ENCODE measurements around the gene TCF25.
A peak's percentile ranks its signal among the peaks of the same experiment; 100 is the strongest.

TCF25 gene

DNA sequence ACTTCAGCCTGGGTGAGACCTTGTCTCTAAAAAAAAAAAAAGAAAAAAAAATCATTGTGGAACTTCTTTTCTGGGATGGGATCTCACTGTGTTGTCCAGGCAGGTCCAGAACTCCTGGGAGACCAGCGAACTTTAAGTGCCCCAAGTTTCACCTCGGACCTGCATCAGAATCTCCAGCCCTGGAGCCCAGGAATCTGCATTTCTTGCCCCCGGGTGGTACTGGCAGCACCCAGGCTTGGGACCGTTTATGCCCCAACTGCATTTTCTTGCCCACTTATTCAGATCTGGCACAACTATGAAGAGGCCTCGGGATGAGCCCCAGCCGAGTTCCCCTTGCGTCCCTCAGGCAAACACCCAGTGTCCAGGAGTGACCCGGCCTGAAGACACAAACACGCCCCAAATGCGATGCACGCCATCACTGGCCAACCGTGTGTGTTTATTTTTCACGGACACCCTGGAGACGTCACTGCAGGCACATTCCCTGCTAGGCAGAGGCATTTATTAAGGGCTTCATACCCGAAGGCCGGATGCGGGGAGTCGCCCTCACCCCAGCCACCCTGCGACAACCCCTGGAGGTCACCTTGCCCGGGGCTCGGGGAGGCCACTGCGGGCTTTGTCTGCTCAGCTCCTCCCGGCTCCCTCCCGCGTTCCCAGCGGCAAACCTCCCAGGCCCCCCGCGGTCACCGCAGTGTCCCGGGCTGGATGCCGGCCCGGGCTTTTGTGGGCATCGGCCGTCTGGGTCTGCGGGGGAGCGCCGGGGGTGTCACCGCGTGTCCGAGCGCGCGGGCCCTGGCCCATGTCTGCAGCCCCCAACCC, 45.8 kb upstream of the TCF25 start (continued):
- TF ChIP-seq, protein P1, sequence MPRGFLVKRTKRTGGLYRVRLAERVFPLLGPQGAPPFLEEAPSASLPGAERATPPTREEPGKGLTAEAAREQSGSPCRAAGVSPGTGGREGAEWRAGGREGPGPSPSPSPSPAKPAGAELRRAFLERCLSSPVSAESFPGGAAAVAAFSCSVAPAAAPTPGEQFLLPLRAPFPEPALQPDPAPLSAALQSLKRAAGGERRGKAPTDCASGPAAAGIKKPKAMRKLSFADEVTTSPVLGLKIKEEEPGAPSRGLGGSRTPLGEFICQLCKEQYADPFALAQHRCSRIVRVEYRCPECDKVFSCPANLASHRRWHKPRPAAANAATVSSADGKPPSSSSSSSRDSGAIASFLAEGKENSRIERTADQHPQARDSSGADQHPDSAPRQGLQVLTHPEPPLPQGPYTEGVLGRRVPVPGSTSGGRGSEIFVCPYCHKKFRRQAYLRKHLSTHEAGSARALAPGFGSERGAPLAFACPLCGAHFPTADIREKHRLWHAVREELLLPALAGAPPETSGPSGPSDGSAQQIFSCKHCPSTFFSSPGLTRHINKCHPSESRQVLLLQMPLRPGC (tag by site-specific recombination; IDR thresholded peaks at IDR 0.05), result no peak
- TF ChIP-seq, protein P2, sequence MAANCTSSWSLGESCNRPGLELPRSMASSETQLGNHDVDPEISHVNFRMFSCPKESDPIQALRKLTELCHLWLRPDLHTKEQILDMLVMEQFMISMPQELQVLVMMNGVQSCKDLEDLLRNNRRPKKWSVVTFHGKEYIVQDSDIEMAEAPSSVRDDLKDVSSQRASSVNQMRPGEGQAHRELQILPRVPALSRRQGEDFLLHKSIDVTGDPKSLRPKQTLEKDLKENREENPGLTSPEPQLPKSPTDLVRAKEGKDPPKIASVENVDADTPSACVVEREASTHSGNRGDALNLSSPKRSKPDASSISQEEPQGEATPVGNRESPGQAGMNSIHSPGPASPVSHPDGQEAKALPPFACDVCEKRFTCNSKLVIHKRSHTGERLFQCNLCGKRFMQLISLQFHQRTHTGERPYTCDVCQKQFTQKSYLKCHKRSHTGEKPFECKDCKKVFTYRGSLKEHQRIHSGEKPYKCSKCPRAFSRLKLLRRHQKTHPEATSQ (tag by site-specific recombination; IDR thresholded peaks at IDR 0.05), result no peak
- TF ChIP-seq, protein P3, sequence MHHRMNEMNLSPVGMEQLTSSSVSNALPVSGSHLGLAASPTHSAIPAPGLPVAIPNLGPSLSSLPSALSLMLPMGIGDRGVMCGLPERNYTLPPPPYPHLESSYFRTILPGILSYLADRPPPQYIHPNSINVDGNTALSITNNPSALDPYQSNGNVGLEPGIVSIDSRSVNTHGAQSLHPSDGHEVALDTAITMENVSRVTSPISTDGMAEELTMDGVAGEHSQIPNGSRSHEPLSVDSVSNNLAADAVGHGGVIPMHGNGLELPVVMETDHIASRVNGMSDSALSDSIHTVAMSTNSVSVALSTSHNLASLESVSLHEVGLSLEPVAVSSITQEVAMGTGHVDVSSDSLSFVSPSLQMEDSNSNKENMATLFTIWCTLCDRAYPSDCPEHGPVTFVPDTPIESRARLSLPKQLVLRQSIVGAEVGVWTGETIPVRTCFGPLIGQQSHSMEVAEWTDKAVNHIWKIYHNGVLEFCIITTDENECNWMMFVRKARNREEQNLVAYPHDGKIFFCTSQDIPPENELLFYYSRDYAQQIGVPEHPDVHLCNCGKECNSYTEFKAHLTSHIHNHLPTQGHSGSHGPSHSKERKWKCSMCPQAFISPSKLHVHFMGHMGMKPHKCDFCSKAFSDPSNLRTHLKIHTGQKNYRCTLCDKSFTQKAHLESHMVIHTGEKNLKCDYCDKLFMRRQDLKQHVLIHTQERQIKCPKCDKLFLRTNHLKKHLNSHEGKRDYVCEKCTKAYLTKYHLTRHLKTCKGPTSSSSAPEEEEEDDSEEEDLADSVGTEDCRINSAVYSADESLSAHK (tag by site-specific recombination; IDR thresholded peaks at IDR 0.05), result peak; percentile 19; the same call in 1 of the 2 replicates
- TF ChIP-seq ZNF394 (tag by site-specific recombination; IDR thresholded peaks at IDR 0.05; ENCODE audit: borderline replicate concordance), result 0 out of 2 replicates have a peak, but pooled peaks have one; percentile 20
- TF ChIP-seq, protein P4, sequence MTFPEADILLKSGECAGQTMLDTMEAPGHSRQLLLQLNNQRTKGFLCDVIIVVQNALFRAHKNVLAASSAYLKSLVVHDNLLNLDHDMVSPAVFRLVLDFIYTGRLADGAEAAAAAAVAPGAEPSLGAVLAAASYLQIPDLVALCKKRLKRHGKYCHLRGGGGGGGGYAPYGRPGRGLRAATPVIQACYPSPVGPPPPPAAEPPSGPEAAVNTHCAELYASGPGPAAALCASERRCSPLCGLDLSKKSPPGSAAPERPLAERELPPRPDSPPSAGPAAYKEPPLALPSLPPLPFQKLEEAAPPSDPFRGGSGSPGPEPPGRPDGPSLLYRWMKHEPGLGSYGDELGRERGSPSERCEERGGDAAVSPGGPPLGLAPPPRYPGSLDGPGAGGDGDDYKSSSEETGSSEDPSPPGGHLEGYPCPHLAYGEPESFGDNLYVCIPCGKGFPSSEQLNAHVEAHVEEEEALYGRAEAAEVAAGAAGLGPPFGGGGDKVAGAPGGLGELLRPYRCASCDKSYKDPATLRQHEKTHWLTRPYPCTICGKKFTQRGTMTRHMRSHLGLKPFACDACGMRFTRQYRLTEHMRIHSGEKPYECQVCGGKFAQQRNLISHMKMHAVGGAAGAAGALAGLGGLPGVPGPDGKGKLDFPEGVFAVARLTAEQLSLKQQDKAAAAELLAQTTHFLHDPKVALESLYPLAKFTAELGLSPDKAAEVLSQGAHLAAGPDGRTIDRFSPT (tag by site-specific recombination; IDR thresholded peaks at IDR 0.05), result peak; percentile 38; the same call in 1 of the 2 replicates
- TF ChIP-seq SCRT1 (tag by site-specific recombination; IDR thresholded peaks at IDR 0.05; ENCODE audit: borderline replicate concordance), result no peak
- no peak for TF ChIP-seq TCF7L2 (IDR thresholded peaks at IDR 0.05; ENCODE audit: borderline replicate concordance, low read depth, low read length)
- no peak for TF ChIP-seq ZNF768 (tag by site-specific recombination; IDR thresholded peaks at IDR 0.05)
- no peak for TF ChIP-seq ZNF558 (tag by site-specific recombination; IDR thresholded peaks at IDR 0.05)
- TF ChIP-seq, protein P5, sequence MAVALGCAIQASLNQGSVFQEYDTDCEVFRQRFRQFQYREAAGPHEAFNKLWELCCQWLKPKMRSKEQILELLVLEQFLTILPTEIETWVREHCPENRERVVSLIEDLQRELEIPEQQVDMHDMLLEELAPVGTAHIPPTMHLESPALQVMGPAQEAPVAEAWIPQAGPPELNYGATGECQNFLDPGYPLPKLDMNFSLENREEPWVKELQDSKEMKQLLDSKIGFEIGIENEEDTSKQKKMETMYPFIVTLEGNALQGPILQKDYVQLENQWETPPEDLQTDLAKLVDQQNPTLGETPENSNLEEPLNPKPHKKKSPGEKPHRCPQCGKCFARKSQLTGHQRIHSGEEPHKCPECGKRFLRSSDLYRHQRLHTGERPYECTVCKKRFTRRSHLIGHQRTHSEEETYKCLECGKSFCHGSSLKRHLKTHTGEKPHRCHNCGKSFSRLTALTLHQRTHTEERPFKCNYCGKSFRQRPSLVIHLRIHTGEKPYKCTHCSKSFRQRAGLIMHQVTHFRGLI (tag by site-specific recombination; IDR thresholded peaks at IDR 0.05), result peak; percentile 49; the same call in 1 of the 2 replicates
- peak; percentile 95 for TF ChIP-seq GLIS1 (tag by site-specific recombination; IDR thresholded peaks at IDR 0.05)
- TF ChIP-seq KLF8 (tag by site-specific recombination; IDR thresholded peaks at IDR 0.05), result no peak; the same call in 1 of the 2 replicates
- TF ChIP-seq ZNF133 (tag by site-specific recombination; IDR thresholded peaks at IDR 0.05), result no peak
- TF ChIP-seq ZNF24 (tag by site-specific recombination; IDR thresholded peaks at IDR 0.05), result no peak
- TF ChIP-seq, protein P6, sequence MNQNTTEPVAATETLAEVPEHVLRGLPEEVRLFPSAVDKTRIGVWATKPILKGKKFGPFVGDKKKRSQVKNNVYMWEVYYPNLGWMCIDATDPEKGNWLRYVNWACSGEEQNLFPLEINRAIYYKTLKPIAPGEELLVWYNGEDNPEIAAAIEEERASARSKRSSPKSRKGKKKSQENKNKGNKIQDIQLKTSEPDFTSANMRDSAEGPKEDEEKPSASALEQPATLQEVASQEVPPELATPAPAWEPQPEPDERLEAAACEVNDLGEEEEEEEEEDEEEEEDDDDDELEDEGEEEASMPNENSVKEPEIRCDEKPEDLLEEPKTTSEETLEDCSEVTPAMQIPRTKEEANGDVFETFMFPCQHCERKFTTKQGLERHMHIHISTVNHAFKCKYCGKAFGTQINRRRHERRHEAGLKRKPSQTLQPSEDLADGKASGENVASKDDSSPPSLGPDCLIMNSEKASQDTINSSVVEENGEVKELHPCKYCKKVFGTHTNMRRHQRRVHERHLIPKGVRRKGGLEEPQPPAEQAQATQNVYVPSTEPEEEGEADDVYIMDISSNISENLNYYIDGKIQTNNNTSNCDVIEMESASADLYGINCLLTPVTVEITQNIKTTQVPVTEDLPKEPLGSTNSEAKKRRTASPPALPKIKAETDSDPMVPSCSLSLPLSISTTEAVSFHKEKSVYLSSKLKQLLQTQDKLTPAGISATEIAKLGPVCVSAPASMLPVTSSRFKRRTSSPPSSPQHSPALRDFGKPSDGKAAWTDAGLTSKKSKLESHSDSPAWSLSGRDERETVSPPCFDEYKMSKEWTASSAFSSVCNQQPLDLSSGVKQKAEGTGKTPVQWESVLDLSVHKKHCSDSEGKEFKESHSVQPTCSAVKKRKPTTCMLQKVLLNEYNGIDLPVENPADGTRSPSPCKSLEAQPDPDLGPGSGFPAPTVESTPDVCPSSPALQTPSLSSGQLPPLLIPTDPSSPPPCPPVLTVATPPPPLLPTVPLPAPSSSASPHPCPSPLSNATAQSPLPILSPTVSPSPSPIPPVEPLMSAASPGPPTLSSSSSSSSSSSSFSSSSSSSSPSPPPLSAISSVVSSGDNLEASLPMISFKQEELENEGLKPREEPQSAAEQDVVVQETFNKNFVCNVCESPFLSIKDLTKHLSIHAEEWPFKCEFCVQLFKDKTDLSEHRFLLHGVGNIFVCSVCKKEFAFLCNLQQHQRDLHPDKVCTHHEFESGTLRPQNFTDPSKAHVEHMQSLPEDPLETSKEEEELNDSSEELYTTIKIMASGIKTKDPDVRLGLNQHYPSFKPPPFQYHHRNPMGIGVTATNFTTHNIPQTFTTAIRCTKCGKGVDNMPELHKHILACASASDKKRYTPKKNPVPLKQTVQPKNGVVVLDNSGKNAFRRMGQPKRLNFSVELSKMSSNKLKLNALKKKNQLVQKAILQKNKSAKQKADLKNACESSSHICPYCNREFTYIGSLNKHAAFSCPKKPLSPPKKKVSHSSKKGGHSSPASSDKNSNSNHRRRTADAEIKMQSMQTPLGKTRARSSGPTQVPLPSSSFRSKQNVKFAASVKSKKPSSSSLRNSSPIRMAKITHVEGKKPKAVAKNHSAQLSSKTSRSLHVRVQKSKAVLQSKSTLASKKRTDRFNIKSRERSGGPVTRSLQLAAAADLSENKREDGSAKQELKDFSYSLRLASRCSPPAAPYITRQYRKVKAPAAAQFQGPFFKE (tag by site-specific recombination; IDR thresholded peaks at IDR 0.05; ENCODE audit: borderline replicate concordance), result no peak
- TF ChIP-seq ZNF701 (tag by site-specific recombination; IDR thresholded peaks at IDR 0.05), result no peak
- peak; percentile 78 for TF ChIP-seq ZNF76 (tag by site-specific recombination; IDR thresholded peaks at IDR 0.05; ENCODE audit: borderline replicate concordance, low read depth)
- no peak for TF ChIP-seq ZNF549 (tag by site-specific recombination; IDR thresholded peaks at IDR 0.05)
- TF ChIP-seq KLF1 (tag by site-specific recombination; IDR thresholded peaks at IDR 0.05), result peak; percentile 19; the same call in 1 of the 2 replicates
- no peak for TF ChIP-seq ZNF157 (tag by site-specific recombination; IDR thresholded peaks at IDR 0.05)
- peak; percentile 47; the same call in 1 of the 2 replicates for TF ChIP-seq WT1 (tag by site-specific recombination; IDR thresholded peaks at IDR 0.05)

All from HEK293 (cell line).